GM12865 (cell line): ENCODE data around the gene CACNA2D2.

Source experiments
- DNase-seq: peaks from one replicate; pipeline ENCODE4 v3.0.0; 2010; ENCODE audit warnings: low read depth
- H3K4me3 ChIP-seq: 2 replicates; pipeline ENCODE4 v1.5.1; 2011; ENCODE audit warnings: mild to moderate bottlenecking, low read depth, low read length, control low read depth
- CTCF ChIP-seq: IDR thresholded peaks from 2 replicates; pipeline ENCODE4 v1.5.1; 2011; ENCODE audit warnings: low read length, control low read depth, low read depth, inconsistent platforms; ENCODE audit not compliant: insufficient read depth; ENCODE audit errors: missing control alignments

CACNA2D2 gene

GRCh38 chr3:50478051-50478450 lies 25.4 kb downstream of the CACNA2D2 start:
- H3K4me3 ChIP-seq = no peak overlapping the region
- TF ChIP-seq CTCF = no peak
- DNase-seq = no peak

- no peak for TF ChIP-seq CTCF
- no peak overlapping the region for H3K4me3 ChIP-seq
- no peak for DNase-seq
These were observed 28.1 kb downstream of the CACNA2D2 start for GRCh38 chr3:50475348-50475747.

GRCh38 chr3:50474717-50475116 lies 28.7 kb downstream of the CACNA2D2 start:
- H3K4me3 ChIP-seq = no peak overlapping the region
- no peak for DNase-seq
- TF ChIP-seq CTCF = no peak

GRCh38 chr3:50473768-50474167 lies 29.7 kb downstream of the CACNA2D2 start:
- no peak for TF ChIP-seq CTCF
- DNase-seq = no peak
- H3K4me3 ChIP-seq = no peak overlapping the region

- TF ChIP-seq CTCF = no peak
- DNase-seq = no peak
- H3K4me3 ChIP-seq = no peak overlapping the region
These were observed 30.5 kb downstream of the CACNA2D2 start for GRCh38 chr3:50472958-50473357.

GRCh38 chr3:50470658-50471057 lies 32.8 kb downstream of the CACNA2D2 start:
- TF ChIP-seq CTCF = no peak
- no peak for DNase-seq
- H3K4me3 ChIP-seq = no peak overlapping the region

GRCh38 chr3:50467919-50468318 lies 35.5 kb downstream of the CACNA2D2 start:
- TF ChIP-seq CTCF = no peak
- H3K4me3 ChIP-seq = no peak overlapping the region
- no peak for DNase-seq
